GM21528 (cell line): Measurements from ENCODE around the gene WRAP73.
A peak's percentile ranks its signal among the peaks of the same experiment; 100 is the strongest.

Experiments used
- ATAC-seq: cut with Tn5 transposase; IDR thresholded peaks from one replicate; pipeline ENCODE4 v1.9.1; 2021; ENCODE audit warnings: mild to moderate bottlenecking, moderate library complexity; ENCODE audit not compliant: unreplicated experiment, low FRiP score

The WRAP73 gene

GRCh38 chr1:3683197-3683596, 33.3 kb upstream of the WRAP73 start:
- no peak for ATAC-seq

DNA sequence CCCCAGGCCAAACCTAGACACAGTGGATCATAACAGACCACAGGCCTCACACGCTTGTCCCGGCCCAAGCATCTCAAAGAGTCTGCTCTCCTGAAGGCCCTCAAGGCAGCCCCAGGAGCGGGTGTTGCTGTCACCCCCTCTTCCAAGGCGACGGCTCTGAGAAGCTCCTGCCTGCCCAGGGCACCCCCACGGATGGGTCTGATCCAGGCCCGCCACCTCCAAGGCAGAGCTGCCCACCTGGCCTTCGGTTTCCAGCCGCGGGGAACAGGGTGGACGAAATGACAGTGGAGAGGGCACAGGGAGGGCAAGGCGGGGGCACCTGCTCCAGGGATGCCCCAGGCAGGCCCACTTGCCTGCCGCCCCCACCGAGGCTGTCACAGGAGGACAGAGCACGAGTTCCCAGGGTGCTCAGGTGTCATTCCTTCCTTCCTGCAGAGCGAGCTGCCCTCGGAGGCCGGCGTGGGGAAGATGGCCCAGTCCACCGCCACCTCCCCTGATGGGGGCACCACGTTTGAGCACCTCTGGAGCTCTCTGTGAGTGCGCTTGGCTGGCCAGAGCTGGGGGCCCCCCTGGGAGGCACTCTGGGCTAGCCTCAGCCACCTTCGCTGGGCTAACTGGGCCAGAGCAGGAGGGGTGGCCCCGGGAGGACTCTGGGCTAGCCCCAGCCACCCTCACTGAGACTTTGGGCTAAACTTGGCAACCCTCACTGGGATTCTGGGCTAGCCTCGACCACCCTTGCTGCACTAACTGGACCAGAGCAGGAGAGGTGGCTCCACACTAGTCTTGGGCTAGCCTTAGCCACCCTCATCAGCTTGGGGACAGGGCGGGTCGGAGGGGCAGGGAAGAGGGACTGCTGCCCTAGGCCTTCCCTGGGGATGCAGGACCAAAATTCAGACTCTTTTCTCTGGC, 32.2 kb upstream of the WRAP73 start:
- no peak for ATAC-seq

DNA sequence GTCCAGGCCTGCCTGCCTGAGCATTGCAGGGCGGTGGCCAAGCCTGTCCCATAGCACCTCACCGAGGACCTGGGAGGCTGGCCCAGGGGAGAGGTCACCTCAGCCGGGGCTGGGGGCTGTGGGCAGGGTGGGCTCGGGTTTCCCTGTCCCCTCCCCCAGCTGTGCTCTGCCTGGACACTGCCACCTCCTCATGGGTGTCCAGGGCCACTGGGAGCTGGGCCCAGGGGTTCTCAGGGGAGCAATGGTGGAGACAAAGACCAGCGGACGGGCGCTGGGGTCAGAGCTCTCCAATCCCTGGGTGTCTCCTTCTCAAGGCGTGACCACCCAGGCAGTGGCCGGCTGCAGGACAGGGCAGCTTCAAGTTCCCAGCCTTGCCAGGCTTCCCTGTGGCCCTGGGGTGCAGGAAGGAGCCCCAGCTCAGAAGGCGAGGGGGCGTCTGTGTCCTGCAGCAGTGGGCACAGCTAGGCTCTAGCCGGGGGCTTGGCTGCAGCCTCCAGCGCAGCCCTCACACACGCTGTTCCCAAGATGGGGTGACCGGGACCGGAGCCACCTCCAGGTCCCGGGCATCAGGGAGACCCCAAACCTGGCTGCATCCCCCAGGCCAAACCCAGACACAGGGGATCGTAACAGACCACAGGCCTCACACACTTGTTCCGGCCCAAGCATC, 31.5 kb upstream of the WRAP73 start:
- ATAC-seq, result no peak

- no peak for ATAC-seq
Observed at GRCh38 chr1:3680488-3681230, 30.8 kb upstream of the WRAP73 start.

GRCh38 chr1:3679799-3680453, 30.0 kb upstream of the WRAP73 start:
- no peak for ATAC-seq

DNA sequence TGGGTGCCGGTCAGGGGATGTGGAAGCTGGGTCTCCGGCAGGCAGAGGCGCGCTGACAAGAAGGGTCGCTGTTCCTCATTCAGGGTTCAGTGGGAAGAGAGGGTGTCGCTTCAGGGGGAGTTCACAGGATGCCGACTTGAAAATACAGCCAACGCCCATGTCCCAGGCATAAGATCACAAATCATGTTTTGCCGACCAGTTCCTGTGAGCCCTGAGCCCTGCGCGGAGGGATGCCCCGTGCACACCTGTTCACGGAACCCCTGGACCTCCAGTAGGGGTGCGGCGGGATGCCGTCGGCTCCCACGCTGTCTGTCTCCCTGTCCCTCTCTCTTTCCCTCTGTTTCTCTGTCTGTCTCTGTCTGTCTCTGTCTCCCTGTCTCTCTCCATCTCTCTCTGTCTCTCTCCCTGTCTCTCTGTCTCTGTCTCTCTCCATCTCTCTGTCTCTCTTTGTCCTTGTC, 29.2 kb upstream of the WRAP73 start:
- no peak for ATAC-seq

- no peak for ATAC-seq
Observed at GRCh38 chr1:3678361-3679097, 28.6 kb upstream of the WRAP73 start.

- ATAC-seq, result peak; percentile 26
Observed at GRCh38 chr1:3677484-3677883, 27.6 kb upstream of the WRAP73 start.

DNA sequence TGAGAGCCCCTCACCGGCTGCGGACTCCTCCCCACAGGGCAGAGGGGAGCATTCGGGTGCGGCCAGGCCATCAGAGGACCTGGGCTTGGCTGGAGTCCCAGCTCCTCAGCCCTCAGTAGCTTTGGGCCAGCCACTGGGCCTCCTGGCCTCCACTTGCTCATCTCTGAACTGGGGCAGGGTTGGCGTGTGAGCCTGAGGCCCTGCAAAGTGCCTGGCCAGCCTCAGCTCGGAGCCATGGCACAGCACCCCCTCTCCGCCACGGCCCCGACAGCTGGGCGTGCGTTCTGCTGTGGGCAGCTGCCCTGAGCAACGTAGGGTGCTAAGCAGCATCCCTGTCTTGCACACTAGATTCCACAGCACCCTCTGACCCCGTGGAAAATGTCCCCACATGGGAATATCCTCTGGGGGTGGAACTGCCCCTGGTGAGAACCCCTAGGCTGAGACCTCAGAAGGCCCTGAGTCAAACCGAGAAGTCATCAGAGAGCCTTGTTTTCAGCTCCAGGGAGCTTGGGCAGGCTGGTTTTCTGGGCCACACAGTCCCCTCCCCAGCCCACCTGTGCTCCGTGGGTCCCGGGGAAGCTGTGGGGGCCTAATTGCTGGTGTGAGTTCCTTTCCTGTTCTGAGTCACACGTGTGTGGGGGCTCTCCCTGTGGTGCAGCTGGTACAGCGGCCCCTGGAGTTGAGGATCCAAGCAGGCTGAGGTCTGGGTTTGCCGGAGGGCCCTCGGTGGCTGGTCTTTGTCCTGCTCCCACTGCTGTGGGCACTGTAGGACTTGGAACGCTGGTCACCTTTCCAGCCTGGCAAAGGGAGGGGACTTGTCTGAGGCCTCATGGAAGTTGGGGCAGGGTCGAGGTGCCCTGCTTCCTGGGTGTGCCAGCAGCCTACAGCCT, 26.9 kb upstream of the WRAP73 start:
- ATAC-seq, result peak; percentile 66

- no peak for ATAC-seq
Observed at GRCh38 chr1:3675436-3675835, 25.5 kb upstream of the WRAP73 start.

- ATAC-seq, result no peak
Observed at GRCh38 chr1:3674100-3675094, 24.5 kb upstream of the WRAP73 start.

GRCh38 chr1:3673381-3674099, 23.6 kb upstream of the WRAP73 start:
- no peak for ATAC-seq

DNA sequence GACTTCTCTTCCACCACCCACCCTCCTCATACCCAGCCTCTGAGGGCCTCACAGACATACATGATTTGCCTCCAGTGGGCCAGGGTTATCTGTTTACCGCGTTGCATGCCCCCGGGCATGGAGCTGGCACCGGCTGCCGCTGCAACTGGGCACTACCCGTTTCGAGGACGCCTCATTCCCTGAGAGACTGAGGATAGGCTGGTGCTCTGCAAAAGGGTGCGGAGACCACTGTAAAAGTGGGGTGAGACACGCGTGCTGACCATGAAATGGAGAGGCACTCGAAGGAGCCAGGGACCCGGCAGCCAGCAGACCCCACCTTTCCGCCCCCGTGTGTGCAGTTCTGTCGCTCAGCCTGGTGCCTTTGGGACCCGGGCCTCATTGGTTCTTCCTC, 23.1 kb upstream of the WRAP73 start:
- ATAC-seq, result no peak

DNA sequence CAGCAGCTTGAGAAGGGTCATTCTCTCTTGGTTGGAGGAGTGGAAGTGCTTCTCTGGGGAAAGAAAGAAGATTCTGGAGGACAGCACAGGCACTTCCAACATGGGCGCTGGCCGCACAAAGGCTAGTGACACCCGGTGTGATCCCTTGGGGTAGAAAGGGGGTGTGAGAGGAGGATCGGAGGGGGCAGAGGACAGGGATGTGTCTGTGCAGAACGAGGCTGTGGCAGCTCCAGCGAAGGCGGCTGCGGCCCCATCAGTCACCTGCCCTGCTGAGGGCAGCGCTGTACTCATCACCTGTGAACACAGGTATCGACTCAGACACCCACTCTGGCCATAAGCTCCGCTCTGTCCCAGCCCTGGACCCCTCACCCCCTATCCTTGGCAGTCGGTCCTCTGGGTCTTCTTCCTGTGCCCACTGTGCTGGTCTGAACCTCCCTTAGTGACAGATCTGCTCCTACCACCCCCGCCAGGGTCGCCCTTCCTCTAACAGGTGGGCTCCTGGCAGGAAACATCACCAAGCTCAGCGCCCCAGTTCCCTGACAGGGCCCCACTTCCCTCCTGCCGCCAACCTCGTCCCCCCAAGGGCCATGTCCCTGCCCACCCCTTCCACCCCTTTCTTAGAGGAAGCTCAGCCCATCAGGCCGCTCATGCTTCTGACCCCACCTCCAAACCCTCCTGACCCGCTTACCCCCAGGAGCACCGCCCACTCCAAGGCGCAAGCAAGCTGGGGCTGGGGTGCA, 22.5 kb upstream of the WRAP73 start:
- ATAC-seq, result no peak

DNA sequence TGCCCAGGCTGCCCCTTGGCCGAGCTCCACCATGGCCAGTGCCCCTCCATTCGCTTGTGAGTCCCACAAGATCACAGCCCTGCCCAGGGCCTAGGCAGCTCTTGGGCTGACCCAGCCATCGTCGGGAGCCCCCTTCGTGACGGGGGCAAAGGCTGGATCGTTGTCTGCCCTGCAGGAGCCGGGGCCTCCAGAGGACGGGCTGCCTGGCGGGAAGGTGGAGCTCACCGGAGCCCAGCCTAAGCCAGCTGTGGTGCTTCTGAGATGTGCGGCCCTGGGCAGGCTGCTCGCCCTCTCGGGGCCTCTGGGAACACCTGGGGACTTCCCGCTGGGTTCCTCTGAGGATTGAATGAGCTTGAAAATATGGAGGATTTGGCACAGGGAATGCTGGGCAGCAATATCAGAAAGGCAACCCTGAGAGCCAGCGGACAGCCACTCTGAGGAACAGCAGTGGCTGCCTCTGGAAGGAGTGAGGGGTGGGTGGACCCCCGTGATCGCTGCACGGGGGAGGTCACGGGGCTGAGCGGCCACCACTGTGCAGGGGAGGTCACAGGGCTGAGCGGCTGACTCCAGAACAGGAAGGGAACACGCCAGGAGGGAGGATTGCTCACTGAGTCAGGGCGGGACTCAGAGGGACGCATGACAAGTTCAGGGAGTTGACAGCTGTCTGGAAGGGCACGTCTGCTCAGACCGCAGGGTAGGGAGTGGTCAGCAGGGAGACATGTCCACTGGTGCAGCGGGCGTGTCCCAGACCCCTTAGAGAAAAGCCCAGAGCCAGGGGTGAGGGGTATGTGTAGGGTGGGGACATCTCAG, 21.7 kb upstream of the WRAP73 start:
- ATAC-seq, result no peak

- ATAC-seq, result no peak
Observed at GRCh38 chr1:3670823-3671265, 20.9 kb upstream of the WRAP73 start.
